CD4-positive, alpha-beta T cell treated with Interleukin-12 subunit alpha and Interleukin-12 subunit beta, for 1 hour (primary cell): ENCODE results near the gene VAC14.

Source experiments
- DNase-seq: peaks from one replicate; pipeline ENCODE4 v3.0.0-alpha.2; 2020

Gene VAC14

GRCh38 chr16:70721202-70721963 lies 79.6 kb downstream of the VAC14 start:
- no peak for DNase-seq

- no peak for DNase-seq
Observed at GRCh38 chr16:70720425-70721201, 80.3 kb downstream of the VAC14 start.

GRCh38 chr16:70717065-70717464 lies 83.9 kb downstream of the VAC14 start:
- no peak for DNase-seq

- DNase-seq, result no peak
Observed at GRCh38 chr16:70715860-70716357, 85.0 kb downstream of the VAC14 start.

GRCh38 chr16:70715055-70715858 lies 85.7 kb downstream of the VAC14 start:
- no peak for DNase-seq

- DNase-seq, result no peak
Observed at GRCh38 chr16:70714581-70715054, 86.3 kb downstream of the VAC14 start.

- DNase-seq, result no peak
Observed at GRCh38 chr16:70713824-70714223, 87.1 kb downstream of the VAC14 start.

GRCh38 chr16:70713342-70713741 lies 87.6 kb downstream of the VAC14 start:
- DNase-seq, result no peak

GRCh38 chr16:70712942-70713341 lies 88.0 kb downstream of the VAC14 start:
- DNase-seq, result no peak

GRCh38 chr16:70712359-70712758 lies 88.6 kb downstream of the VAC14 start:
- DNase-seq, result no peak

GRCh38 chr16:70711211-70712031 lies 89.5 kb downstream of the VAC14 start:
- DNase-seq, result no peak

GRCh38 chr16:70710422-70711210 lies 90.3 kb downstream of the VAC14 start:
- DNase-seq, result no peak

GRCh38 chr16:70709942-70710341 lies 91.0 kb downstream of the VAC14 start:
- no peak for DNase-seq

- no peak for DNase-seq
Observed at GRCh38 chr16:70709457-70709856, 91.5 kb downstream of the VAC14 start.

- DNase-seq, result no peak
Observed at GRCh38 chr16:70708366-70709246, 92.4 kb downstream of the VAC14 start.

- no peak for DNase-seq
Observed at GRCh38 chr16:70706948-70707465, 94.0 kb downstream of the VAC14 start.

GRCh38 chr16:70705056-70705455 lies 95.9 kb downstream of the VAC14 start:
- DNase-seq, result no peak

GRCh38 chr16:70704586-70704985 lies 96.4 kb downstream of the VAC14 start:
- DNase-seq, result no peak

- DNase-seq, result no peak
Observed at GRCh38 chr16:70703835-70704381, 97.0 kb downstream of the VAC14 start.
